Lung (tissue), 12 donors: ENCODE data around the gene SLC6A20. TPM values are rescaled to one million over a fixed set of nuclear protein-coding genes. Genes with fewer than 3 reads are reported as not detected.
"Not testable (repeated sequence)": the region's sequence is repeated elsewhere in the genome, so short reads cannot be mapped to it uniquely, and the experiment has no call there.

ENCODE experiments used
- ATAC-seq: fragments of 200-7000 bp; cut with Tn5 transposase; one replicate; pipeline ENCODE4 v1.9.1; 2020; ENCODE audit warnings: moderate number of reproducible peaks; ENCODE audit not compliant: insufficient read depth, low FRiP score
- DNase-seq, 3 donors: peaks; one replicate each; pipeline ENCODE4 v3.0.0-alpha.2; 2013 to 2017
- H3K27ac ChIP-seq, 2 donors: one replicate each; pipeline ENCODE4 v1.5.1; 2013; ENCODE audit warnings: mild to moderate bottlenecking in 2 of 2, moderate library complexity in 2 of 2, control low read depth in 1 of 2, inconsistent platforms in 1 of 2, low read depth in 1 of 2, low read length in 1 of 2
- H3K27me3 ChIP-seq, 3 donors: one replicate each; pipeline ENCODE4 v1.5.1; 2013; ENCODE audit warnings: low read length in 2 of 3; ENCODE audit not compliant: control insufficient read depth in 3 of 3, insufficient read depth in 3 of 3
- H3K36me3 ChIP-seq, 4 donors: one replicate each; pipeline ENCODE4 v1.5.1; 2013; ENCODE audit warnings: low read length in 4 of 4, mild to moderate bottlenecking in 1 of 4, moderate library complexity in 1 of 4; ENCODE audit not compliant: control insufficient read depth in 4 of 4, insufficient read depth in 4 of 4
- H3K4me1 ChIP-seq, 5 donors: one replicate each; pipeline ENCODE4 v1.5.1; 2013; ENCODE audit warnings: low read length in 5 of 5, mild to moderate bottlenecking in 2 of 5, moderate library complexity in 1 of 5; ENCODE audit not compliant: control insufficient read depth in 5 of 5, insufficient read depth in 5 of 5
- H3K4me3 ChIP-seq: one replicate; pipeline ENCODE4 v1.5.1; 2013; ENCODE audit warnings: mild to moderate bottlenecking, control low read depth, moderate library complexity
- H3K9ac ChIP-seq, 2 donors: one replicate each; pipeline ENCODE4 v1.5.1; 2013; ENCODE audit warnings: low read length in 2 of 2, control low read depth in 1 of 2; ENCODE audit not compliant: insufficient read depth in 1 of 2
- H3K9me3 ChIP-seq, 4 donors: one replicate each; pipeline ENCODE4 v1.5.1; 2013; ENCODE audit warnings: low read length in 3 of 4, mild to moderate bottlenecking in 1 of 4, moderate library complexity in 1 of 4; ENCODE audit not compliant: control insufficient read depth in 4 of 4, insufficient read depth in 3 of 4
- WGBS, 2 donors: extraction: QIAGEN DNeasy Blood & Tissue Kit; methylation state at CpG; one replicate each; pipeline ENCODE4 v1.1.7; 2013; 5-methylcytosine and 5-hydroxymethylcytosine counted together
- polyA plus RNA-seq, 2 donors: library from polyadenylated mRNA; stranded (reverse); fragments of 200-250 nt; gene quantifications; one replicate each; pipeline ENCODE4 v1.2.1, GENCODE V29; 2013
- total RNA-seq, 2 donors: library from RNA; depleted of rRNA in 1 of 2; stranded (reverse); fragments of >200 nt in 1 of 2; gene quantifications; one replicate each; pipeline ENCODE4 v1.2.1, GENCODE V29; 2014 to 2021
- TF ChIP-seq, protein P1 (sequence below): IDR thresholded peaks from 2 replicates; pipeline ENCODE4 v1.5.1; 2012; ENCODE audit warnings: mild to moderate bottlenecking; ENCODE audit errors: control extremely low read depth, extremely low read depth
- donor health status: control.
- donor health status: control.
- donor health status: Bipolar disorder and iron deficiency.
- donor health status: healthy.
- donor health status: DM: yes; HTN: yes; CAD: no.

SLC6A20 gene
- total and polyA plus RNA-seq, 4 donors, result 0.28 to 10.2 (median 1.8) TPM

GRCh38 chr3:45749880-45750279, 46.5 kb downstream of the SLC6A20 start:
- TF ChIP-seq, protein P1, sequence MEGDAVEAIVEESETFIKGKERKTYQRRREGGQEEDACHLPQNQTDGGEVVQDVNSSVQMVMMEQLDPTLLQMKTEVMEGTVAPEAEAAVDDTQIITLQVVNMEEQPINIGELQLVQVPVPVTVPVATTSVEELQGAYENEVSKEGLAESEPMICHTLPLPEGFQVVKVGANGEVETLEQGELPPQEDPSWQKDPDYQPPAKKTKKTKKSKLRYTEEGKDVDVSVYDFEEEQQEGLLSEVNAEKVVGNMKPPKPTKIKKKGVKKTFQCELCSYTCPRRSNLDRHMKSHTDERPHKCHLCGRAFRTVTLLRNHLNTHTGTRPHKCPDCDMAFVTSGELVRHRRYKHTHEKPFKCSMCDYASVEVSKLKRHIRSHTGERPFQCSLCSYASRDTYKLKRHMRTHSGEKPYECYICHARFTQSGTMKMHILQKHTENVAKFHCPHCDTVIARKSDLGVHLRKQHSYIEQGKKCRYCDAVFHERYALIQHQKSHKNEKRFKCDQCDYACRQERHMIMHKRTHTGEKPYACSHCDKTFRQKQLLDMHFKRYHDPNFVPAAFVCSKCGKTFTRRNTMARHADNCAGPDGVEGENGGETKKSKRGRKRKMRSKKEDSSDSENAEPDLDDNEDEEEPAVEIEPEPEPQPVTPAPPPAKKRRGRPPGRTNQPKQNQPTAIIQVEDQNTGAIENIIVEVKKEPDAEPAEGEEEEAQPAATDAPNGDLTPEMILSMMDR, result no peak
- ATAC-seq (no peak), DNase-seq (no peak)
- no peaks in the 10 kb centered on the region for H3K27me3 ChIP-seq
- H3K27ac ChIP-seq, result no peak overlapping the region
- no peaks in the 10 kb centered on the region for H3K4me1 ChIP-seq
- 83 to 94% methylated on average over 4 of the region's 4 CpGs for WGBS, 2 donors
- no peak overlapping the region for H3K9ac ChIP-seq
- H3K9me3 ChIP-seq, result no peaks in the 10 kb centered on the region
- peaks cover 0 to 20% (median 5%) of the 10 kb centered on the region in 4 donors for H3K36me3 ChIP-seq
- H3K4me3 ChIP-seq, result no peak overlapping the region

DNA sequence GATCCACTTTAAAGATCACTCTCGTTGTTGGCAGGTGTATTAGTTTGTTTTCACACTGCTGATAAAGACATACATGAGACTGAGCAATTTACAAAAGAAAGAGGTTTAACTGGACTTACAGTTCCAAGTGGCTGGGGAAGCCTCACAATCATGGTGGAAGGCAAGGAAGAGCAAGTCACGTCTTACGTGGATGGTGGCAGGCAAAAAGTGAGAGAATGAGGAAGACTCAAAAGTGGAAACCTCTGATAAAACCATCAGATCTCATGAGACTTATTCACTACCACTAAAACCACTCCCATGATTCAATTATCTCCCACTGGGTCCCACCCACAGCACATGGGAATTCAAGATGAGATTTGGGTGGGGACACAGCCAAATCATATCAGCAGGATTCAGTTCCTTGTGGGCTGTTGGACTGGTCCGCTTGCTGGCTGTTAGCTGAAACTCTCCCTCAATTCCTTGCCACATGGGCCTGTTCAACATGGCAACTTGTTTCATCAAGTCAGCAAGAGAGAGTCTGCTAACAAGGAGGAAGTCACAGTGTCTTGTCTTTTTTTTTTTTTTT, 47.2 kb downstream of the SLC6A20 start:
- not testable (repeated sequence) for H3K27ac ChIP-seq, H3K9ac ChIP-seq, H3K4me3 ChIP-seq, H3K4me1 ChIP-seq, H3K9me3 ChIP-seq, H3K27me3 ChIP-seq, DNase-seq, ATAC-seq
- H3K36me3 ChIP-seq, result peaks cover 0 to 20% (median 6%) of the 10 kb centered on the region in 4 donors
- WGBS, 2 donors, result 90 to 92% methylated on average over 4 of the region's 4 CpGs

GRCh38 chr3:45748068-45748467, 48.3 kb downstream of the SLC6A20 start:
- WGBS, 2 donors, result 92 to 94% methylated on average over 8 of the region's 8 CpGs
- ATAC-seq, result no peak

DNA sequence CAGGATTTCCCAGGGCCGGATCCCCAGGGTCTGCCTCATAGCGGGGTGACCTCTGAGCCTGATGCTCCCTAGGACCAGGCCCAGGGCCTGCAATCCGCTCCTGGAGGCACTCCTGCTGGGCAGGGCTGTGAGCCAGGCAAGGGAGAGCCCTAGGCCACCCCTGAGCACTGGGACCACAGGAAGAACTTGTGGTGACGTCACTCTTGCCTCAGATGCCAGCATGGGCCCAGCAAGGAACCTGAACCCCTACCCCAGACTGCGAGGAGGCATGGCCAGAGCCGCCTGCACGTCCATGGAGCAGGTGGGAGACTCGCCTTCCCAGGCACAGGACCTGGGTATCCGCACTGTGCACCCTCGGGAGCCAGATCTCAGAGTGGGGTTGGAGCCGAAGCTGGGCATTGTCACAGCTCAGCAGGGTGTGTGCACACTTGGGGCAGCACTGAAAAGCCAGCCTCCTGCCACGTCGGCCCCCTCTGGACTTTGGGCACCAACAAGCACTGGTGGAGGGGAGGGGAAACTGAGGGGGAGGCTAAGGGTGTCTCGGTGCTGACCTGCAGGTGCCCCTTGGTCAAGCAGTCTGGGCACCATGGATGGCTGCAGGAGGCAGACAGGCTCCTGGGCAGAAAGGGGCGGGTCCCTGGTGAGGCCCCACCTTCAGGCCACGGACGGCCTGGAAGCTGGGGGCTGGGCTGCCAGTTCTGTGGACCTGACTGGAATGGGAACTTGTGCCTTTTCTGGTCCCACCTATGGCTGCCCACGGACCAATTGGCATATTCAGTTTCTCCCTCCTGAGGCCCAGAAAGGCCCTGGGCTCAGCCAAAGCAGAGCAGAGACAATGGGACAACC, 49.3 kb downstream of the SLC6A20 start:
- no peak for ATAC-seq
- H3K36me3 ChIP-seq, result peaks cover 5 to 28% (median 11%) of the 10 kb centered on the region in 4 donors
- no peak overlapping the region for H3K4me3 ChIP-seq
- H3K4me1 ChIP-seq, result no peaks in the 10 kb centered on the region
- no peak overlapping the region for H3K9ac ChIP-seq
- no peak overlapping the region for H3K27ac ChIP-seq
- no peak for DNase-seq
- H3K9me3 ChIP-seq, result no peaks in the 10 kb centered on the region
- TF ChIP-seq, protein P1, result no peak
- no peaks in the 10 kb centered on the region for H3K27me3 ChIP-seq
- WGBS, 2 donors, result 87 to 92% methylated on average over 17 to 18 of the region's 18 CpGs

More at GRCh38 chr3:45748068-45748467, 48.3 kb downstream of the SLC6A20 start:
- Histone ChIP-seq H3K4me1 (no peaks in the 10 kb centered on the region), H3K9me3 (no peaks in the 10 kb centered on the region), H3K9ac (no peak overlapping the region), H3K27me3 (no peaks in the 10 kb centered on the region), H3K27ac (no peak overlapping the region), H3K36me3 (peaks cover 5 to 25% (median 11%) of the 10 kb centered on the region in 4 donors), H3K4me3 (no peak overlapping the region)
- TF ChIP-seq, protein P1, result no peak
- DNase-seq, result no peak
